ENCODE results near the gene MLLT6. TPM values are rescaled to one million over a fixed set of nuclear protein-coding genes. Genes with fewer than 3 reads are reported as not detected.

MLLT6 gene
- total and polyA plus RNA-seq, 2 of the 13 experiments (the other 11 are each of a cell fraction or from before 2014, with no cell fraction given), result 50.7 to 69.5 TPM

GRCh38 chr17:38703742-38704605 is 1.1 kb upstream of the MLLT6 start (continued):
- TF ChIP-seq ZNF142 (CRISPR knock-in tag; IDR thresholded peaks at IDR 0.05) (peak; percentile 98), ZNF292 (CRISPR knock-in tag; IDR thresholded peaks at IDR 0.05; ENCODE audit: borderline replicate concordance, low read depth) (peak; percentile 84), IKZF1 (IDR thresholded peaks at IDR 0.05) (no peak), NFYC (CRISPR knock-in tag; IDR thresholded peaks at IDR 0.05) (peak; percentile 46), ZNF878 (CRISPR knock-in tag; IDR thresholded peaks at IDR 0.05) (peak; percentile 95), ZKSCAN5 (CRISPR knock-in tag; IDR thresholded peaks at IDR 0.05) (peak; percentile 20; the same call in 1 of the 2 replicates), ZNF160 (CRISPR knock-in tag; IDR thresholded peaks at IDR 0.05) (peak; percentile 12; the same call in 1 of the 2 replicates), CEBPB (IDR thresholded peaks at IDR 0.05; ENCODE audit: borderline replicate concordance, low read depth, low read length) (no peak), ZNF333 (CRISPR knock-in tag; IDR thresholded peaks at IDR 0.05; ENCODE audit: borderline replicate concordance) (peak; percentile 94), THAP8 (CRISPR knock-in tag; IDR thresholded peaks at IDR 0.05; ENCODE audit: borderline replicate concordance) (no peak)
- TF ChIP-seq, protein P1, sequence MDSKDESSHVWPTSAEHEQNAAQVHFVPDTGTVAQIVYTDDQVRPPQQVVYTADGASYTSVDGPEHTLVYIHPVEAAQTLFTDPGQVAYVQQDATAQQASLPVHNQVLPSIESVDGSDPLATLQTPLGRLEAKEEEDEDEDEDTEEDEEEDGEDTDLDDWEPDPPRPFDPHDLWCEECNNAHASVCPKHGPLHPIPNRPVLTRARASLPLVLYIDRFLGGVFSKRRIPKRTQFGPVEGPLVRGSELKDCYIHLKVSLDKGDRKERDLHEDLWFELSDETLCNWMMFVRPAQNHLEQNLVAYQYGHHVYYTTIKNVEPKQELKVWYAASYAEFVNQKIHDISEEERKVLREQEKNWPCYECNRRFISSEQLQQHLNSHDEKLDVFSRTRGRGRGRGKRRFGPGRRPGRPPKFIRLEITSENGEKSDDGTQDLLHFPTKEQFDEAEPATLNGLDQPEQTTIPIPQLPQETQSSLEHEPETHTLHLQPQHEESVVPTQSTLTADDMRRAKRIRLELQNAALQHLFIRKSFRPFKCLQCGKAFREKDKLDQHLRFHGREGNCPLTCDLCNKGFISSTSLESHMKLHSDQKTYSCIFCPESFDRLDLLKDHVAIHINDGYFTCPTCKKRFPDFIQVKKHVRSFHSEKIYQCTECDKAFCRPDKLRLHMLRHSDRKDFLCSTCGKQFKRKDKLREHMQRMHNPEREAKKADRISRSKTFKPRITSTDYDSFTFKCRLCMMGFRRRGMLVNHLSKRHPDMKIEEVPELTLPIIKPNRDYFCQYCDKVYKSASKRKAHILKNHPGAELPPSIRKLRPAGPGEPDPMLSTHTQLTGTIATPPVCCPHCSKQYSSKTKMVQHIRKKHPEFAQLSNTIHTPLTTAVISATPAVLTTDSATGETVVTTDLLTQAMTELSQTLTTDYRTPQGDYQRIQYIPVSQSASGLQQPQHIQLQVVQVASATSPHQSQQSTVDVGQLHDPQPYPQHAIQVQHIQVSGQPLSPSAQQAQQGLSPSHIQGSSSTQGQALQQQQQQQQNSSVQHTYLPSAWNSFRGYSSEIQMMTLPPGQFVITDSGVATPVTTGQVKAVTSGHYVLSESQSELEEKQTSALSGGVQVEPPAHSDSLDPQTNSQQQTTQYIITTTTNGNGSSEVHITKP (CRISPR knock-in tag; IDR thresholded peaks at IDR 0.05; ENCODE audit: low read depth), result peak; percentile 91
- TF ChIP-seq, protein P2, sequence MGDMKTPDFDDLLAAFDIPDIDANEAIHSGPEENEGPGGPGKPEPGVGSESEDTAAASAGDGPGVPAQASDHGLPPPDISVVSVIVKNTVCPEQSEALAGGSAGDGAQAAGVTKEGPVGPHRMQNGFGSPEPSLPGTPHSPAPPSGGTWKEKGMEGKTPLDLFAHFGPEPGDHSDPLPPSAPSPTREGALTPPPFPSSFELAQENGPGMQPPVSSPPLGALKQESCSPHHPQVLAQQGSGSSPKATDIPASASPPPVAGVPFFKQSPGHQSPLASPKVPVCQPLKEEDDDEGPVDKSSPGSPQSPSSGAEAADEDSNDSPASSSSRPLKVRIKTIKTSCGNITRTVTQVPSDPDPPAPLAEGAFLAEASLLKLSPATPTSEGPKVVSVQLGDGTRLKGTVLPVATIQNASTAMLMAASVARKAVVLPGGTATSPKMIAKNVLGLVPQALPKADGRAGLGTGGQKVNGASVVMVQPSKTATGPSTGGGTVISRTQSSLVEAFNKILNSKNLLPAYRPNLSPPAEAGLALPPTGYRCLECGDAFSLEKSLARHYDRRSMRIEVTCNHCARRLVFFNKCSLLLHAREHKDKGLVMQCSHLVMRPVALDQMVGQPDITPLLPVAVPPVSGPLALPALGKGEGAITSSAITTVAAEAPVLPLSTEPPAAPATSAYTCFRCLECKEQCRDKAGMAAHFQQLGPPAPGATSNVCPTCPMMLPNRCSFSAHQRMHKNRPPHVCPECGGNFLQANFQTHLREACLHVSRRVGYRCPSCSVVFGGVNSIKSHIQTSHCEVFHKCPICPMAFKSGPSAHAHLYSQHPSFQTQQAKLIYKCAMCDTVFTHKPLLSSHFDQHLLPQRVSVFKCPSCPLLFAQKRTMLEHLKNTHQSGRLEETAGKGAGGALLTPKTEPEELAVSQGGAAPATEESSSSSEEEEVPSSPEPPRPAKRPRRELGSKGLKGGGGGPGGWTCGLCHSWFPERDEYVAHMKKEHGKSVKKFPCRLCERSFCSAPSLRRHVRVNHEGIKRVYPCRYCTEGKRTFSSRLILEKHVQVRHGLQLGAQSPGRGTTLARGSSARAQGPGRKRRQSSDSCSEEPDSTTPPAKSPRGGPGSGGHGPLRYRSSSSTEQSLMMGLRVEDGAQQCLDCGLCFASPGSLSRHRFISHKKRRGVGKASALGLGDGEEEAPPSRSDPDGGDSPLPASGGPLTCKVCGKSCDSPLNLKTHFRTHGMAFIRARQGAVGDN (CRISPR knock-in tag; IDR thresholded peaks at IDR 0.05), result peak; percentile 90
- TF ChIP-seq, protein P3, sequence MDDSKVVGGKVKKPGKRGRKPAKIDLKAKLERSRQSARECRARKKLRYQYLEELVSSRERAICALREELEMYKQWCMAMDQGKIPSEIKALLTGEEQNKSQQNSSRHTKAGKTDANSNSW (CRISPR knock-in tag; IDR thresholded peaks at IDR 0.05; ENCODE audit: borderline replicate concordance), result no peak

Measured in HepG2 (cell line).